HEK293 (cell line): ENCODE data around the gene MRPL33.

Experiments
- CTCF ChIA-PET: fragments of 350-600 bp; formaldehyde crosslinking; extraction: SDS; loops from one replicate; lab custom pipeline; 2021; ENCODE audit warnings: antibody characterized with exemption; lab: Yijun Ruan, JAX
- POLR2A ChIA-PET: fragments of 300-600 bp; formaldehyde crosslinking; extraction: SDS; loops from one replicate; lab custom pipeline; 2020; ENCODE audit warnings: antibody characterized with exemption, inconsistent platforms; lab: Yijun Ruan, JAX
- H3K27ac ChIP-seq: fragments of 200-500 bp; sonication (Bioruptor generic); 2 replicates; pipeline ENCODE4 v1.5.1; 2014; ENCODE audit warnings: low read depth, low read length, control low read depth, inconsistent platforms; ENCODE audit errors: extremely low read depth
- H3K36me3 ChIP-seq, 2 experiments: fragments of 200-500 bp in 1 of 2; sonication (Bioruptor generic) in 1 of 2; 1 replicate in 1 of 2; 2 replicates in 1 of 2; pipeline ENCODE4 v1.5.1; 2014 to 2017; ENCODE audit warnings: inconsistent platforms in 2 of 2, low read length in 2 of 2; ENCODE audit not compliant: control insufficient read depth in 2 of 2, insufficient read depth in 1 of 2
- H3K4me1 ChIP-seq: fragments of 200-500 bp; sonication (Bioruptor generic); 2 replicates; pipeline ENCODE4 v1.5.1; 2014; ENCODE audit warnings: mild to moderate bottlenecking, low read length, inconsistent platforms; ENCODE audit not compliant: control insufficient read depth, insufficient read depth
- H3K4me3 ChIP-seq: 2 replicates; pipeline ENCODE4 v1.5.1; 2011; ENCODE audit warnings: low read depth, mild to moderate bottlenecking, control low read depth, low read length, moderate library complexity
- H3K9me3 ChIP-seq: fragments of 200-500 bp; sonication (Bioruptor generic); 2 replicates; pipeline ENCODE4 v1.5.1; 2014; ENCODE audit warnings: low read depth, low read length, inconsistent platforms; ENCODE audit not compliant: control insufficient read depth, insufficient read depth
- EGR2 ChIP-seq: fragments of 450-650 bp; formaldehyde crosslinking; IDR thresholded peaks from 2 replicates; pipeline ENCODE4 v1.5.1; 2016; ENCODE audit warnings: low read depth, missing biosample characterization, missing genetic modification characterization
- HOXD13 ChIP-seq: sonication (generic); formaldehyde crosslinking; IDR thresholded peaks from 2 replicates; pipeline ENCODE4 v1.8.0; 2022; ENCODE audit warnings: missing genetic modification reagents, borderline replicate concordance
- KLF7 ChIP-seq: fragments of 450-650 bp; formaldehyde crosslinking; IDR thresholded peaks from 2 replicates; pipeline ENCODE4 v1.5.1; 2016; ENCODE audit warnings: missing biosample characterization, missing genetic modification characterization, borderline replicate concordance
- PBX3 ChIP-seq: sonication (generic); formaldehyde crosslinking; IDR thresholded peaks from 2 replicates; pipeline ENCODE4 v1.8.1; 2022; ENCODE audit warnings: mild to moderate bottlenecking, moderate library complexity, missing genetic modification reagents
- PRDM1 ChIP-seq: fragments of 450-650 bp; formaldehyde crosslinking; IDR thresholded peaks from 2 replicates; pipeline ENCODE4; 2016; ENCODE audit warnings: missing biosample characterization, missing genetic modification characterization
- TCF7L2 ChIP-seq: IDR thresholded peaks from 2 replicates; pipeline ENCODE4 v1.6.1; 2011; ENCODE audit warnings: low read depth, mild to moderate bottlenecking, inconsistent platforms, low read length, moderate library complexity, borderline replicate concordance
- ZBTB17 ChIP-seq: fragments of 450-650 bp; formaldehyde crosslinking; IDR thresholded peaks from 2 replicates; pipeline ENCODE4 v1.5.1; 2016; ENCODE audit warnings: missing biosample characterization, missing genetic modification characterization
- ZFHX2 ChIP-seq: fragments of 450-650 bp; formaldehyde crosslinking; conservative IDR thresholded peaks from 2 replicates; pipeline ENCODE4 v1.5.1; 2016; ENCODE audit warnings: missing biosample characterization, missing genetic modification characterization
- ZIC2 ChIP-seq: fragments of 450-650 bp; formaldehyde crosslinking; IDR thresholded peaks from 2 replicates; pipeline ENCODE4 v1.5.1; 2016; ENCODE audit warnings: missing biosample characterization, missing genetic modification characterization
- ZNF2 ChIP-seq: fragments of 450-650 bp; formaldehyde crosslinking; IDR thresholded peaks from 2 replicates; pipeline ENCODE4 v1.5.1; 2016; ENCODE audit warnings: missing biosample characterization, missing genetic modification characterization
- ZNF341 ChIP-seq: fragments of 450-650 bp; formaldehyde crosslinking; IDR thresholded peaks from 2 replicates; pipeline ENCODE4; 2016; ENCODE audit warnings: low read depth, missing biosample characterization, missing genetic modification characterization
- ZNF514 ChIP-seq: fragments of 450-650 bp; formaldehyde crosslinking; IDR thresholded peaks from 2 replicates; pipeline ENCODE4 v1.5.1; 2016; ENCODE audit warnings: missing biosample characterization, missing genetic modification characterization
- ZNF544 ChIP-seq: fragments of 450-650 bp; formaldehyde crosslinking; IDR thresholded peaks from 2 replicates; pipeline ENCODE4 v1.5.0; 2017; ENCODE audit warnings: missing biosample characterization, missing genetic modification characterization
- ZNF654 ChIP-seq: fragments of 450-650 bp; formaldehyde crosslinking; IDR thresholded peaks from 2 replicates; pipeline ENCODE4 v1.5.1; 2016; ENCODE audit warnings: low read depth, missing biosample characterization, missing genetic modification characterization
- ZNF76 ChIP-seq: fragments of 450-650 bp; formaldehyde crosslinking; IDR thresholded peaks from 2 replicates; pipeline ENCODE4; 2016; ENCODE audit warnings: low read depth, missing biosample characterization, missing genetic modification characterization, borderline replicate concordance
- ZNF768 ChIP-seq: fragments of 450-650 bp; formaldehyde crosslinking; IDR thresholded peaks from 2 replicates; pipeline ENCODE4 v1.5.1; 2018; ENCODE audit warnings: missing biosample characterization, mild to moderate bottlenecking, missing genetic modification characterization
- ZNF843 ChIP-seq: fragments of 450-650 bp; formaldehyde crosslinking; IDR thresholded peaks from 2 replicates; pipeline ENCODE4 v1.5.1; 2016; ENCODE audit warnings: missing biosample characterization, missing genetic modification characterization
- TF ChIP-seq, protein P1 (sequence below): fragments of 450-650 bp; formaldehyde crosslinking; IDR thresholded peaks from 2 replicates; pipeline ENCODE4 v1.5.1; 2016; ENCODE audit warnings: missing biosample characterization, missing genetic modification characterization
- TF ChIP-seq, protein P2 (sequence below): fragments of 450-650 bp; formaldehyde crosslinking; IDR thresholded peaks from 2 replicates; pipeline ENCODE4 v1.5.1; 2016; ENCODE audit warnings: missing biosample characterization, missing genetic modification characterization
- TF ChIP-seq, protein P3 (sequence below): fragments of 450-650 bp; formaldehyde crosslinking; IDR thresholded peaks from 2 replicates; pipeline ENCODE4 v1.5.1; 2016; ENCODE audit warnings: missing biosample characterization, missing genetic modification characterization
- TF ChIP-seq, protein P4 (sequence below): fragments of 450-650 bp; formaldehyde crosslinking; IDR thresholded peaks from 2 replicates; pipeline ENCODE4 v1.5.1; 2016; ENCODE audit warnings: missing biosample characterization, missing genetic modification characterization, low read depth
- TF ChIP-seq, protein P5 (sequence below): fragments of 450-650 bp; formaldehyde crosslinking; IDR thresholded peaks from 2 replicates; pipeline ENCODE4 v1.5.1; 2016; ENCODE audit warnings: missing biosample characterization, missing genetic modification characterization
- TF ChIP-seq, protein P6 (sequence below): fragments of 450-650 bp; formaldehyde crosslinking; IDR thresholded peaks from 2 replicates; pipeline ENCODE4 v1.5.1; 2017; ENCODE audit warnings: missing biosample characterization, missing genetic modification characterization

Gene MRPL33

GRCh38 chr2:27723372-27724144 is 48.0 kb upstream of the MRPL33 start:
- no peak overlapping the region for H3K27ac ChIP-seq
- CTCF ChIA-PET, result interaction anchor here (0.6 to 3.5 kb wide), 29 partner anchors 10 to 730 kb away, joined by 3 to 45 read pairs (median 3); no protein-coding TSS in a partner anchor
- POLR2A ChIA-PET, result interaction anchor here (1.2 kb wide), 1 partner anchor 17 kb away, joined by 5 read pairs; no protein-coding TSS in a partner anchor
- TF ChIP-seq ZNF341 (tag by site-specific recombination) (no peak), ZNF2 (tag by site-specific recombination) (0 out of 2 replicates have a peak, but pooled peaks have one; percentile 30), ZIC2 (tag by site-specific recombination) (peak; percentile 48; the same call in 1 of the 2 replicates), ZFHX2 (tag by site-specific recombination) (peak; percentile 57), ZNF654 (tag by site-specific recombination) (peak; percentile 38), ZNF76 (tag by site-specific recombination) (no peak), PRDM1 (tag by site-specific recombination) (no peak), PBX3 (CRISPR knock-in tag) (0 out of 2 replicates have a peak, but pooled peaks have one; percentile 41), EGR2 (tag by site-specific recombination) (peak; percentile 35; the same call in 1 of the 2 replicates)
- TF ChIP-seq, protein P1, sequence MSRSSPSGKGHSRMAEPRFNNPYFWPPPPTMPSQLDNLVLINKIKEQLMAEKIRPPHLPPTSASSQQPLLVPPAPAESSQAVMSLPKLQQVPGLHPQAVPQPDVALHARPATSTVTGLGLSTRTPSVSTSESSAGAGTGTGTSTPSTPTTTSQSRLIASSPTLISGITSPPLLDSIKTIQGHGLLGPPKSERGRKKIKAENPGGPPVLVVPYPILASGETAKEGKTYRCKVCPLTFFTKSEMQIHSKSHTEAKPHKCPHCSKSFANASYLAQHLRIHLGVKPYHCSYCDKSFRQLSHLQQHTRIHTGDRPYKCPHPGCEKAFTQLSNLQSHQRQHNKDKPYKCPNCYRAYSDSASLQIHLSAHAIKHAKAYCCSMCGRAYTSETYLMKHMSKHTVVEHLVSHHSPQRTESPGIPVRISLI (tag by site-specific recombination), result no peak
- TF ChIP-seq, protein P2, sequence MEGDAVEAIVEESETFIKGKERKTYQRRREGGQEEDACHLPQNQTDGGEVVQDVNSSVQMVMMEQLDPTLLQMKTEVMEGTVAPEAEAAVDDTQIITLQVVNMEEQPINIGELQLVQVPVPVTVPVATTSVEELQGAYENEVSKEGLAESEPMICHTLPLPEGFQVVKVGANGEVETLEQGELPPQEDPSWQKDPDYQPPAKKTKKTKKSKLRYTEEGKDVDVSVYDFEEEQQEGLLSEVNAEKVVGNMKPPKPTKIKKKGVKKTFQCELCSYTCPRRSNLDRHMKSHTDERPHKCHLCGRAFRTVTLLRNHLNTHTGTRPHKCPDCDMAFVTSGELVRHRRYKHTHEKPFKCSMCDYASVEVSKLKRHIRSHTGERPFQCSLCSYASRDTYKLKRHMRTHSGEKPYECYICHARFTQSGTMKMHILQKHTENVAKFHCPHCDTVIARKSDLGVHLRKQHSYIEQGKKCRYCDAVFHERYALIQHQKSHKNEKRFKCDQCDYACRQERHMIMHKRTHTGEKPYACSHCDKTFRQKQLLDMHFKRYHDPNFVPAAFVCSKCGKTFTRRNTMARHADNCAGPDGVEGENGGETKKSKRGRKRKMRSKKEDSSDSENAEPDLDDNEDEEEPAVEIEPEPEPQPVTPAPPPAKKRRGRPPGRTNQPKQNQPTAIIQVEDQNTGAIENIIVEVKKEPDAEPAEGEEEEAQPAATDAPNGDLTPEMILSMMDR, result 0 out of 2 replicates have a peak, but pooled peaks have one; percentile 25
- TF ChIP-seq, all 188 proteins: peak for 7
- H3K36me3 ChIP-seq, result no peaks in the 10 kb centered on the region
- no peak overlapping the region for H3K4me3 ChIP-seq
- H3K9me3 ChIP-seq, result no peaks in the 10 kb centered on the region
- H3K4me1 ChIP-seq, result no peaks in the 10 kb centered on the region

- Histone ChIP-seq H3K4me3 (no peak overlapping the region), H3K4me1 (no peaks in the 10 kb centered on the region), H3K36me3 (no peaks in the 10 kb centered on the region), H3K27ac (no peak overlapping the region), H3K9me3 (no peaks in the 10 kb centered on the region)
- no peak for TF ChIP-seq TCF7L2
- TF ChIP-seq, protein P3, sequence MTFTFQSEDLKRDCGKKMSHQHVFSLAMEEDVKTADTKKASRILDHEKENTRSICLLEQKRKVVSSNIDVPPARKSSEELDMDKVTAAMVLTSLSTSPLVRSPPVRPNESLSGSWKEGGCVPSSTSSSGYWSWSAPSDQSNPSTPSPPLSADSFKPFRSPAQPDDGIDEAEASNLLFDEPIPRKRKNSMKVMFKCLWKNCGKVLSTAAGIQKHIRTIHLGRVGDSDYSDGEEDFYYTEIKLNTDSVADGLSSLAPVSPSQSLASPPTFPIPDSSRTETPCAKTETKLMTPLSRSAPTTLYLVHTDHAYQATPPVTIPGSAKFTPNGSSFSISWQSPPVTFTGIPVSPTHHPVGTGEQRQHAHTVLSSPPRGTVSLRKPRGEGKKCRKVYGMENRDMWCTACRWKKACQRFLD, result no peak
- no peak for TF ChIP-seq ZNF514 (tag by site-specific recombination)
- TF ChIP-seq, protein P4, sequence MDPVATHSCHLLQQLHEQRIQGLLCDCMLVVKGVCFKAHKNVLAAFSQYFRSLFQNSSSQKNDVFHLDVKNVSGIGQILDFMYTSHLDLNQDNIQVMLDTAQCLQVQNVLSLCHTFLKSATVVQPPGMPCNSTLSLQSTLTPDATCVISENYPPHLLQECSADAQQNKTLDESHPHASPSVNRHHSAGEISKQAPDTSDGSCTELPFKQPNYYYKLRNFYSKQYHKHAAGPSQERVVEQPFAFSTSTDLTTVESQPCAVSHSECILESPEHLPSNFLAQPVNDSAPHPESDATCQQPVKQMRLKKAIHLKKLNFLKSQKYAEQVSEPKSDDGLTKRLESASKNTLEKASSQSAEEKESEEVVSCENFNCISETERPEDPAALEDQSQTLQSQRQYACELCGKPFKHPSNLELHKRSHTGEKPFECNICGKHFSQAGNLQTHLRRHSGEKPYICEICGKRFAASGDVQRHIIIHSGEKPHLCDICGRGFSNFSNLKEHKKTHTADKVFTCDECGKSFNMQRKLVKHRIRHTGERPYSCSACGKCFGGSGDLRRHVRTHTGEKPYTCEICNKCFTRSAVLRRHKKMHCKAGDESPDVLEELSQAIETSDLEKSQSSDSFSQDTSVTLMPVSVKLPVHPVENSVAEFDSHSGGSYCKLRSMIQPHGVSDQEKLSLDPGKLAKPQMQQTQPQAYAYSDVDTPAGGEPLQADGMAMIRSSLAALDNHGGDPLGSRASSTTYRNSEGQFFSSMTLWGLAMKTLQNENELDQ (tag by site-specific recombination), result no peak
- TF ChIP-seq ZBTB17 (tag by site-specific recombination), result no peak
- no peak for TF ChIP-seq ZNF843 (tag by site-specific recombination)
- no peak for TF ChIP-seq ZNF544
- TF ChIP-seq HOXD13 (CRISPR knock-in tag), result no peak
- no peak for TF ChIP-seq ZNF768 (tag by site-specific recombination)
- no peak for TF ChIP-seq KLF7 (tag by site-specific recombination)
- TF ChIP-seq, protein P5, sequence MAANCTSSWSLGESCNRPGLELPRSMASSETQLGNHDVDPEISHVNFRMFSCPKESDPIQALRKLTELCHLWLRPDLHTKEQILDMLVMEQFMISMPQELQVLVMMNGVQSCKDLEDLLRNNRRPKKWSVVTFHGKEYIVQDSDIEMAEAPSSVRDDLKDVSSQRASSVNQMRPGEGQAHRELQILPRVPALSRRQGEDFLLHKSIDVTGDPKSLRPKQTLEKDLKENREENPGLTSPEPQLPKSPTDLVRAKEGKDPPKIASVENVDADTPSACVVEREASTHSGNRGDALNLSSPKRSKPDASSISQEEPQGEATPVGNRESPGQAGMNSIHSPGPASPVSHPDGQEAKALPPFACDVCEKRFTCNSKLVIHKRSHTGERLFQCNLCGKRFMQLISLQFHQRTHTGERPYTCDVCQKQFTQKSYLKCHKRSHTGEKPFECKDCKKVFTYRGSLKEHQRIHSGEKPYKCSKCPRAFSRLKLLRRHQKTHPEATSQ (tag by site-specific recombination), result no peak
- TF ChIP-seq, protein P6, sequence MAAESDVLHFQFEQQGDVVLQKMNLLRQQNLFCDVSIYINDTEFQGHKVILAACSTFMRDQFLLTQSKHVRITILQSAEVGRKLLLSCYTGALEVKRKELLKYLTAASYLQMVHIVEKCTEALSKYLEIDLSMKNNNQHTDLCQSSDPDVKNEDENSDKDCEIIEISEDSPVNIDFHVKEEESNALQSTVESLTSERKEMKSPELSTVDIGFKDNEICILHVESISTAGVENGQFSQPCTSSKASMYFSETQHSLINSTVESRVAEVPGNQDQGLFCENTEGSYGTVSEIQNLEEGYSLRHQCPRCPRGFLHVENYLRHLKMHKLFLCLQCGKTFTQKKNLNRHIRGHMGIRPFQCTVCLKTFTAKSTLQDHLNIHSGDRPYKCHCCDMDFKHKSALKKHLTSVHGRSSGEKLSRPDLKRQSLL (tag by site-specific recombination), result no peak
- POLR2A ChIA-PET, result no interaction called here
- CTCF ChIA-PET, result interaction anchor here (0.7 to 3.5 kb wide), 15 partner anchors 9 to 1463 kb away, joined by 3 to 45 read pairs (median 4); no protein-coding TSS in a partner anchor
Observed at GRCh38 chr2:27724191-27724590, 47.3 kb upstream of the MRPL33 start.
